HepG2 (cell line): ENCODE measurements around the gene CTSA.
"Not testable (repeated sequence)": the region's sequence is repeated elsewhere in the genome, so short reads cannot be mapped to it uniquely, and the experiment has no call there.

Experiments used
- FOXM1 ChIP-seq: sonication (generic); formaldehyde crosslinking; IDR thresholded peaks from 2 replicates; pipeline ENCODE4 v1.5.0; 2020; ENCODE audit warnings: missing genetic modification reagents
- MEIS2 ChIP-seq: sonication (generic); formaldehyde crosslinking; IDR thresholded peaks from 2 replicates; pipeline ENCODE4 v1.9.0; 2021; ENCODE audit warnings: mild to moderate bottlenecking, missing genetic modification reagents
- POLR2AphosphoS5 ChIP-seq: IDR thresholded peaks from 2 replicates; pipeline ENCODE4 v1.6.1; 2012; ENCODE audit warnings: low read depth, low read length
- TF ChIP-seq, protein P1 (sequence below): IDR thresholded peaks from 2 replicates; pipeline ENCODE4 v1.6.1; 2012; ENCODE audit warnings: inconsistent platforms

DNA sequence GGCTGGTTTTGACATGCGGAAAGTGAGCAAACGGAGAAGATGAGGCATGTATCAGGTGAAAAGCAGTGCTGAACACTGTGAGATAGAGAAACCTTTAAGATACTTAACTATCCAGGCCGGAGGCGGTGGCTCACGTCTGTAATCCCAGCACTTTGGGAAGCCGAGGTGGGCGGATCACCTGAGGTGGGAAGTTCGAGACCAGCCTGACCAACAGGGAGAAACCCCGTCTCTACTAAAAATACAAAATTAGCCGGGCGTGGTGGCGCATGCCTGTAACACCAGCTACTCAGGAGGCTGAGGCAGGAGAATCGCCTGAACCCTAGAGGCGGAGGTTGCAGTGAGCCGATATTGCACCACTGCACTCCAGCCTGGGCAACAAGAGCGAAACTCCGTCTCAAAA lies 40.5 kb downstream of the CTSA start:
- TF ChIP-seq, protein P1, sequence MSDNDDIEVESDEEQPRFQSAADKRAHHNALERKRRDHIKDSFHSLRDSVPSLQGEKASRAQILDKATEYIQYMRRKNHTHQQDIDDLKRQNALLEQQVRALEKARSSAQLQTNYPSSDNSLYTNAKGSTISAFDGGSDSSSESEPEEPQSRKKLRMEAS, result not testable (repeated sequence)
- TF ChIP-seq MEIS2; FOXM1 (CRISPR knock-in tag); POLR2AphosphoS5: not testable (repeated sequence)
